ENCODE measurements around the gene KCNA1. TPM values are rescaled to one million over a fixed set of nuclear protein-coding genes. Genes with fewer than 3 reads are reported as not detected.

Gene KCNA1
- total RNA-seq, 1 donor from 2014 or later, result 0.27 TPM

DNA sequence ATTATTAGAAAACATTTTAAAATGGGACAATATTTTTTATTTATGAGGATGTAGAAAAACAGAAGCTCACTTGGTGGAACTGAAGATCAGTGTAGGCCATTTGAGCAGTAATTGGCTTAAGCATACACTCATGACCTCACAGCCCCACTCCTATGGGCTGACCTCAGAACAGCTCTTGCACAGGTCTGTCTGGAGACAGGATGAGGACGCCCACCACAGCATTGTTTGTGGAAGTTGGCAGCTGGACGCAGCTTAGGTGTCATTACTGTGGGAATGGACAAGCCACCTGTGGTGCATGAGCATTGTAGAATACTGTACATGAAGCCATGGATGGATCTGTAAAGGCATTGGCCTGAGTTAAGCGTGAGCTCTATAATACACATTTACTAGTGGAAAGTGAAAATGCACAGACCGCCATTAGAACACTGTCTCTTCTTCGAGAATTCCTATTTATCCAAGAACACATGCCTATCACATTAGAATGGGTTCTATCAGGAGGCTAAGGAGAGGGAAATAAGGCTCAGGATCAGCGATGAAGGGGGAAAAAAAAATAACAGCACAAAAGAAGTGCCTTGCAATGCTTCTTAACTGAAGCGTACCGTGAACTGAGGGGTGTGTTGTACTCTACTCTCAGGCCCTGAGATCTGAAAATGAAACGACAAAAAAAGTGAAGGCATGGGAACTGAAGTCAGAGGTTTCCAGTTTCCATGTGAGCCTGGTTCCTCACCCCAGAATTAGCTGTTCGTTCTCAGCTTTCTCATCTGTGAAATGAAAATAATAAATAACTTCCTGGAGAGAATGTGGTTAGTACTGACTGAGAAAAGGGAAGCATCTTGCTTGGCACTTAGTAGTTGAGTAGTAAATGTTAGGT is 33.6 kb downstream of the KCNA1 start:
- no peak overlapping the region for H3K4me3 ChIP-seq (ENCODE audit: insufficient read depth, low read depth, low read length)
- no peaks in the 10 kb centered on the region for H4K20me1 ChIP-seq (ENCODE audit: insufficient read depth, low read length)
- no peak for DNase-seq (ENCODE audit: low read depth)
- Mint-ChIP-seq H3K27ac (ENCODE audit: unreplicated experiment) (no peak overlapping the region), H3K36me3 (ENCODE audit: low read depth, unreplicated experiment) (no peaks in the 10 kb centered on the region), H3K4me1 (ENCODE audit: low read depth, unreplicated experiment) (no peaks in the 10 kb centered on the region), H3K27me3 (ENCODE audit: low read depth, unreplicated experiment) (peaks cover 26% of the 10 kb centered on the region), H3K4me3 (ENCODE audit: unreplicated experiment) (no peak overlapping the region), H3K9me3 (ENCODE audit: unreplicated experiment) (no peaks in the 10 kb centered on the region)
- no peaks in the 10 kb centered on the region for H3K36me3 ChIP-seq (ENCODE audit: insufficient read depth, low read length)
- TF ChIP-seq EZH2 (IDR thresholded peaks at IDR 0.05; ENCODE audit: insufficient read depth, low read length), result no peak
- TF ChIP-seq, protein P1, sequence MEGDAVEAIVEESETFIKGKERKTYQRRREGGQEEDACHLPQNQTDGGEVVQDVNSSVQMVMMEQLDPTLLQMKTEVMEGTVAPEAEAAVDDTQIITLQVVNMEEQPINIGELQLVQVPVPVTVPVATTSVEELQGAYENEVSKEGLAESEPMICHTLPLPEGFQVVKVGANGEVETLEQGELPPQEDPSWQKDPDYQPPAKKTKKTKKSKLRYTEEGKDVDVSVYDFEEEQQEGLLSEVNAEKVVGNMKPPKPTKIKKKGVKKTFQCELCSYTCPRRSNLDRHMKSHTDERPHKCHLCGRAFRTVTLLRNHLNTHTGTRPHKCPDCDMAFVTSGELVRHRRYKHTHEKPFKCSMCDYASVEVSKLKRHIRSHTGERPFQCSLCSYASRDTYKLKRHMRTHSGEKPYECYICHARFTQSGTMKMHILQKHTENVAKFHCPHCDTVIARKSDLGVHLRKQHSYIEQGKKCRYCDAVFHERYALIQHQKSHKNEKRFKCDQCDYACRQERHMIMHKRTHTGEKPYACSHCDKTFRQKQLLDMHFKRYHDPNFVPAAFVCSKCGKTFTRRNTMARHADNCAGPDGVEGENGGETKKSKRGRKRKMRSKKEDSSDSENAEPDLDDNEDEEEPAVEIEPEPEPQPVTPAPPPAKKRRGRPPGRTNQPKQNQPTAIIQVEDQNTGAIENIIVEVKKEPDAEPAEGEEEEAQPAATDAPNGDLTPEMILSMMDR (IDR thresholded peaks at IDR 0.05; ENCODE audit: insufficient read depth, low read depth, low read length), result no peak
- no peaks in the 10 kb centered on the region for H3K79me2 ChIP-seq (ENCODE audit: insufficient read depth, low read length)
- H2AFZ ChIP-seq (ENCODE audit: low read depth, low read length), result no peak overlapping the region
- H3K9me3 ChIP-seq (ENCODE audit: insufficient read depth, low read depth, low read length), result no peaks in the 10 kb centered on the region
- H3K4me2 ChIP-seq (ENCODE audit: low read length), result no peak overlapping the region
- no peak overlapping the region for H3K9ac ChIP-seq (ENCODE audit: low read length)
- H3K27ac ChIP-seq (ENCODE audit: low read depth, low read length), result no peak overlapping the region
- H3K27me3 ChIP-seq (ENCODE audit: insufficient read depth, low read length), result no peaks in the 10 kb centered on the region
- no peak for FAIRE-seq
- no peaks in the 10 kb centered on the region for H3K4me1 ChIP-seq (ENCODE audit: insufficient read depth, low read length)

DNA sequence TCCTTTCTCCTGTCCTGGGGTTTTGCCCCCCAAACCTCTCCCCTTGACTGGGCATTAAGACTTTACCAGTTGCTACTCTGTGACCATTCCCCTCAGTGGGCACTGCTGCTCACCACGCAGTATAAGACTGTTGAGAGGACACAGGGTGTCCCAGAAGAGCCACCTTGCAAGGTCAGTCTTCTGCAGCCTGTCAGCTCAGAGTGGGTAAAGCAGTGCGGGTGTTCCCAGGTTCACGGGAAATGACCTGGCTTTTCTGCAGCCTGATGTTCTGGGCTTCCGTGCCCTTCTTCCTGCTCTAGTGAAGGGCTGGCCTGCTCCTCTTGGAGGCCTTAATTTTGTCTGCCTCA is 34.2 kb downstream of the KCNA1 start:
- no peaks in the 10 kb centered on the region for H4K20me1 ChIP-seq (ENCODE audit: insufficient read depth, low read length)
- no peaks in the 10 kb centered on the region for H3K4me1 Mint-ChIP-seq (ENCODE audit: low read depth, unreplicated experiment)
- H3K36me3 ChIP-seq (ENCODE audit: insufficient read depth, low read length), result no peaks in the 10 kb centered on the region
- no peaks in the 10 kb centered on the region for H3K27me3 ChIP-seq (ENCODE audit: insufficient read depth, low read length)
- H3K36me3 Mint-ChIP-seq (ENCODE audit: low read depth, unreplicated experiment), result no peaks in the 10 kb centered on the region
- H3K4me1 ChIP-seq (ENCODE audit: insufficient read depth, low read length), result no peaks in the 10 kb centered on the region
- no peak overlapping the region for H3K27ac ChIP-seq (ENCODE audit: low read depth, low read length)
- no peak overlapping the region for H3K9ac ChIP-seq (ENCODE audit: low read length)
- TF ChIP-seq EZH2 (IDR thresholded peaks at IDR 0.05; ENCODE audit: insufficient read depth, low read length), result no peak
- TF ChIP-seq, protein P1 (IDR thresholded peaks at IDR 0.05; ENCODE audit: insufficient read depth, low read depth, low read length), result no peak
- H3K27me3 Mint-ChIP-seq (ENCODE audit: low read depth, unreplicated experiment), result peaks cover 24% of the 10 kb centered on the region
- no peak overlapping the region for H3K4me3 Mint-ChIP-seq (ENCODE audit: unreplicated experiment)
- H3K9me3 ChIP-seq (ENCODE audit: insufficient read depth, low read depth, low read length), result no peaks in the 10 kb centered on the region
- no peak overlapping the region for H3K4me2 ChIP-seq (ENCODE audit: low read length)
- no peak overlapping the region for H3K27ac Mint-ChIP-seq (ENCODE audit: unreplicated experiment)
- DNase-seq (ENCODE audit: low read depth) (no peak), FAIRE-seq (no peak)
- no peak overlapping the region for H3K4me3 ChIP-seq (ENCODE audit: insufficient read depth, low read depth, low read length)
- H3K79me2 ChIP-seq (ENCODE audit: insufficient read depth, low read length), result no peaks in the 10 kb centered on the region
- H3K9me3 Mint-ChIP-seq (ENCODE audit: unreplicated experiment), result no peaks in the 10 kb centered on the region
- no peak overlapping the region for H2AFZ ChIP-seq (ENCODE audit: low read depth, low read length)

DNA sequence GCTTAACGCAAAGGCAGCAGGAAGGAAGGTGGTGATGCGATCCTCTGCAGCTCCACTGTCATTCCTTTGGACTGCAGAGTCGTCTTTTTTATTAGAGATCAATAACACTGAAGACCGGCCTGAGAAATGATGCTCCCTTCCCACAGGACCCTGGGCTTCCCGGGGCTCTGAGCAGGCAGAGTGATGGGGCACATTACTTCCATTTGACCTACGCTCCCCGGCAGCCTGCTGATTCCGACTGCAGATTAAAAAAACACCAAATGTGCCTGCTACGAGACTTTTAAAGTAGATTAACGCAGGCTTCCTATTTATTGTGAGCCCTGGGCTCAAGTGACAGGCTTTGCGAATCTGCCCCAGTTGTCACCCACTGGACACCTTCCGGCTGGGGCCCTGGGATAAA is 37.5 kb downstream of the KCNA1 start:
- Histone ChIP-seq H3K27me3 (ENCODE audit: insufficient read depth, low read length) (peaks cover 3% of the 10 kb centered on the region), H2AFZ (ENCODE audit: low read depth, low read length) (no peak overlapping the region)
- H3K27ac Mint-ChIP-seq (ENCODE audit: unreplicated experiment), result no peak overlapping the region

More for the DNA sequence above, 37.5 kb downstream of the KCNA1 start:
- Histone ChIP-seq H3K4me1 (ENCODE audit: insufficient read depth, low read length) (no peaks in the 10 kb centered on the region), H3K79me2 (ENCODE audit: insufficient read depth, low read length) (no peaks in the 10 kb centered on the region), H3K9me3 (ENCODE audit: insufficient read depth, low read depth, low read length) (no peaks in the 10 kb centered on the region), H3K9ac (ENCODE audit: low read length) (no peak overlapping the region), H3K27ac (ENCODE audit: low read depth, low read length) (no peak overlapping the region), H3K4me2 (ENCODE audit: low read length) (no peak overlapping the region), H3K4me3 (ENCODE audit: insufficient read depth, low read depth, low read length) (no peak overlapping the region), H3K36me3 (ENCODE audit: insufficient read depth, low read length) (no peaks in the 10 kb centered on the region), H4K20me1 (ENCODE audit: insufficient read depth, low read length) (no peaks in the 10 kb centered on the region)
- Mint-ChIP-seq H3K4me3 (ENCODE audit: unreplicated experiment) (no peak overlapping the region), H3K4me1 (ENCODE audit: low read depth, unreplicated experiment) (no peaks in the 10 kb centered on the region), H3K9me3 (ENCODE audit: unreplicated experiment) (no peaks in the 10 kb centered on the region), H3K36me3 (ENCODE audit: low read depth, unreplicated experiment) (no peaks in the 10 kb centered on the region), H3K27me3 (ENCODE audit: low read depth, unreplicated experiment) (peaks cover 29% of the 10 kb centered on the region)
- FAIRE-seq (no peak), DNase-seq (ENCODE audit: low read depth) (no peak)
- no peak for TF ChIP-seq EZH2 (IDR thresholded peaks at IDR 0.05; ENCODE audit: insufficient read depth, low read length)
- TF ChIP-seq, protein P1 (IDR thresholded peaks at IDR 0.05; ENCODE audit: insufficient read depth, low read depth, low read length), result no peak
